ENCODE measurements around the gene FUBP3.

FUBP3 gene

DNA sequence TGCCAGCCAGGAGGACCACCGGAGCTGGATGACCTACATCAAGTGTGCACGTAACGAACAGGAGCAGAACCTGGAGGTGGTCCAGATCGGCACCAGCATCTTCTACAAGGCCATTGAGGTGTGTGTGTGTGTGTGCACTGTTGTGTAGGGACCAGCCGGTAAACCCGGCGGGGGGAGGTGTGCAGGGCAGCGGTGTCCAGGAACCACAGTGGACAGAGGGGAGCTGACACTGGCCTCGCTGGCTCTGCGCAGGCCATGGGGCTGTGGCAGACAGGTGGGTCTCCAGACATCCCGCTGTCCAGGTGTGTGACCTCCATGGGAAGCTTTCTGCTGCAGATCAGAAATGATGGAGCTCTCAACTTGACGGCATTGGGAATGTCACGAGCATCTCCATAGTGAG is 88.8 kb downstream of the FUBP3 start:
- H4K20me1 ChIP-seq (ENCODE audit: control insufficient read depth, insufficient read depth, low read depth, low read length) = no peaks in the 10 kb centered on the region
- no peak overlapping the region for H3K4me2 ChIP-seq (ENCODE audit: low read length)
- H3K79me2 ChIP-seq (ENCODE audit: control insufficient read depth, low read length) = no peaks in the 10 kb centered on the region
- H3F3A ChIP-seq (ENCODE audit: control insufficient read depth, insufficient read depth) = no peaks in the 10 kb centered on the region
- no peak overlapping the region for H3K4me3 ChIP-seq (ENCODE audit: low read length)
- no peaks in the 10 kb centered on the region for H3K4me1 ChIP-seq (ENCODE audit: control insufficient read depth, low read length)
- H3K27ac ChIP-seq (ENCODE audit: low read depth, low read length) = no peak overlapping the region
- TF ChIP-seq, protein P1, sequence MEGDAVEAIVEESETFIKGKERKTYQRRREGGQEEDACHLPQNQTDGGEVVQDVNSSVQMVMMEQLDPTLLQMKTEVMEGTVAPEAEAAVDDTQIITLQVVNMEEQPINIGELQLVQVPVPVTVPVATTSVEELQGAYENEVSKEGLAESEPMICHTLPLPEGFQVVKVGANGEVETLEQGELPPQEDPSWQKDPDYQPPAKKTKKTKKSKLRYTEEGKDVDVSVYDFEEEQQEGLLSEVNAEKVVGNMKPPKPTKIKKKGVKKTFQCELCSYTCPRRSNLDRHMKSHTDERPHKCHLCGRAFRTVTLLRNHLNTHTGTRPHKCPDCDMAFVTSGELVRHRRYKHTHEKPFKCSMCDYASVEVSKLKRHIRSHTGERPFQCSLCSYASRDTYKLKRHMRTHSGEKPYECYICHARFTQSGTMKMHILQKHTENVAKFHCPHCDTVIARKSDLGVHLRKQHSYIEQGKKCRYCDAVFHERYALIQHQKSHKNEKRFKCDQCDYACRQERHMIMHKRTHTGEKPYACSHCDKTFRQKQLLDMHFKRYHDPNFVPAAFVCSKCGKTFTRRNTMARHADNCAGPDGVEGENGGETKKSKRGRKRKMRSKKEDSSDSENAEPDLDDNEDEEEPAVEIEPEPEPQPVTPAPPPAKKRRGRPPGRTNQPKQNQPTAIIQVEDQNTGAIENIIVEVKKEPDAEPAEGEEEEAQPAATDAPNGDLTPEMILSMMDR (IDR thresholded peaks at IDR 0.05; ENCODE audit: low read depth, low read length, poor library complexity, severe bottlenecking) = no peak
- TF ChIP-seq EZH2phosphoT487 (IDR thresholded peaks at IDR 0.05; ENCODE audit: borderline replicate concordance, low read length) = no peak
- no peaks in the 10 kb centered on the region for H3K9me2 ChIP-seq (replicated peaks; ENCODE audit: control insufficient read depth, low read length)
- H3K9me3 ChIP-seq (ENCODE audit: control insufficient read depth, insufficient read depth, low read length) = no peaks in the 10 kb centered on the region
- peaks cover 14% of the 10 kb centered on the region for H3K27me3 ChIP-seq (ENCODE audit: control insufficient read depth, low read length)
- H3K36me3 ChIP-seq (ENCODE audit: control insufficient read depth, low read length) = no peaks in the 10 kb centered on the region

DNA sequence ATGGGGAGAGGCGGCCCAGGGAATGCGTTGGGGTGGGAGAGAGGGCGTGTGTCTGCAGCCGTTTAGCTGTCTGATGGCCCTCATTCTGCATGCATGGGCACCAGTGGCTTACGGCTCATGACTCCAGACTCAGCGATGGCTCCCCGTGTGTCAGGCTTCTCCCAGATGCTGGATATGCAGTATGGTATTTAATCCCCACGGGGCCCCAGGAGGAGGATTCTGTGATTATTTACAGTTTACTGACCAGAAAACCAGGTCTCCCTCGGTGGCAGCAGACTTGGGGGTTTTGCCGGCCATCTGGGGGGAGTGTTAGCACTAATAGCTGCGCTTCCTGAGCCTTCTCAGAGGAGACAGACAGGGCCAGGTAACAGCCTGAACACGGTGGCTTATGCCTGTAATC is 89.3 kb downstream of the FUBP3 start:
- Histone ChIP-seq H3K36me3 (ENCODE audit: control insufficient read depth, low read length) (no peaks in the 10 kb centered on the region), H3K9me2 (replicated peaks; ENCODE audit: control insufficient read depth, low read length) (no peaks in the 10 kb centered on the region), H3K4me3 (ENCODE audit: low read length) (no peak overlapping the region), H3F3A (ENCODE audit: control insufficient read depth, insufficient read depth) (no peaks in the 10 kb centered on the region), H3K27ac (ENCODE audit: low read depth, low read length) (no peak overlapping the region), H3K27me3 (ENCODE audit: control insufficient read depth, low read length) (peaks cover 9% of the 10 kb centered on the region), H3K79me2 (ENCODE audit: control insufficient read depth, low read length) (no peaks in the 10 kb centered on the region), H3K4me1 (ENCODE audit: control insufficient read depth, low read length) (no peaks in the 10 kb centered on the region), H4K20me1 (ENCODE audit: control insufficient read depth, insufficient read depth, low read depth, low read length) (no peaks in the 10 kb centered on the region), H3K9me3 (ENCODE audit: control insufficient read depth, insufficient read depth, low read length) (no peaks in the 10 kb centered on the region), H3K4me2 (ENCODE audit: low read length) (no peak overlapping the region)
- TF ChIP-seq EZH2phosphoT487 (IDR thresholded peaks at IDR 0.05; ENCODE audit: borderline replicate concordance, low read length) = no peak
- TF ChIP-seq, protein P1 (IDR thresholded peaks at IDR 0.05; ENCODE audit: low read depth, low read length, poor library complexity, severe bottlenecking) = no peak

GRCh38 chr9:130669965-130670364 is 90.6 kb downstream of the FUBP3 start:
- H3K79me2 ChIP-seq (ENCODE audit: control insufficient read depth, low read length) = no peaks in the 10 kb centered on the region
- no peaks in the 10 kb centered on the region for H3K9me2 ChIP-seq (replicated peaks; ENCODE audit: control insufficient read depth, low read length)
- H4K20me1 ChIP-seq (ENCODE audit: control insufficient read depth, insufficient read depth, low read depth, low read length) = no peaks in the 10 kb centered on the region
- H3K4me2 ChIP-seq (ENCODE audit: low read length) = no peak overlapping the region
- TF ChIP-seq EZH2phosphoT487 (IDR thresholded peaks at IDR 0.05; ENCODE audit: borderline replicate concordance, low read length) = no peak
- TF ChIP-seq, protein P1 (IDR thresholded peaks at IDR 0.05; ENCODE audit: low read depth, low read length, poor library complexity, severe bottlenecking) = no peak
- no peak overlapping the region for H3K27ac ChIP-seq (ENCODE audit: low read depth, low read length)
- H3K36me3 ChIP-seq (ENCODE audit: control insufficient read depth, low read length) = no peaks in the 10 kb centered on the region
- H3K4me3 ChIP-seq (ENCODE audit: low read length) = no peak overlapping the region
- H3K9me3 ChIP-seq (ENCODE audit: control insufficient read depth, insufficient read depth, low read length) = no peaks in the 10 kb centered on the region
- H3K27me3 ChIP-seq (ENCODE audit: control insufficient read depth, low read length) = peaks cover 9% of the 10 kb centered on the region
- no peaks in the 10 kb centered on the region for H3K4me1 ChIP-seq (ENCODE audit: control insufficient read depth, low read length)
- H3F3A ChIP-seq (ENCODE audit: control insufficient read depth, insufficient read depth) = no peaks in the 10 kb centered on the region

DNA sequence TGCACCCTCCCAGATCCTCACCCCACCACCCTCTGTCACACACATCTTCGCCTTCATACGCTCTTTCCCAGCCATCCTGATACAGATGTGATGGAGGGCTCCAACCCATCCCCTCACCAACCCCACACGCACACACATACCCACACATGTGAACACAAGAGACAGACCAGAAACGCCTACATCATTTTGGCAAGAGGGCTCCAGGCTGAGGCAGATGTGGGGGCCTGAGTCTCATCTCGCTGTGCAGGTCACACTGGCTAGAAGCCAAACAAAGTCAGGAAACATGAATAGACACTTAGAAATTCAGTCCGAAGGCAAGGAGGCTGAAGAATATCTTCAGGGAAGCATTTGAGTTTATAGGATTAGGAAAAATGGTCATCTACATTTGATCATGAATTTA is 91.3 kb downstream of the FUBP3 start:
- Histone ChIP-seq H3K9me2 (replicated peaks; ENCODE audit: control insufficient read depth, low read length) (no peaks in the 10 kb centered on the region), H3K27me3 (ENCODE audit: control insufficient read depth, low read length) (peaks cover 5% of the 10 kb centered on the region), H3K4me1 (ENCODE audit: control insufficient read depth, low read length) (no peaks in the 10 kb centered on the region), H3K9me3 (ENCODE audit: control insufficient read depth, insufficient read depth, low read length) (no peaks in the 10 kb centered on the region), H4K20me1 (ENCODE audit: control insufficient read depth, insufficient read depth, low read depth, low read length) (no peaks in the 10 kb centered on the region), H3K27ac (ENCODE audit: low read depth, low read length) (no peak overlapping the region), H3K36me3 (ENCODE audit: control insufficient read depth, low read length) (no peaks in the 10 kb centered on the region), H3K4me3 (ENCODE audit: low read length) (no peak overlapping the region), H3F3A (ENCODE audit: control insufficient read depth, insufficient read depth) (no peaks in the 10 kb centered on the region), H3K79me2 (ENCODE audit: control insufficient read depth, low read length) (no peaks in the 10 kb centered on the region), H3K4me2 (ENCODE audit: low read length) (no peak overlapping the region)
- TF ChIP-seq, protein P1 (IDR thresholded peaks at IDR 0.05; ENCODE audit: low read depth, low read length, poor library complexity, severe bottlenecking) = no peak
- no peak for TF ChIP-seq EZH2phosphoT487 (IDR thresholded peaks at IDR 0.05; ENCODE audit: borderline replicate concordance, low read length)

Measured in DOHH2 (cell line).